Measurements from ENCODE around the gene CWC22.
"Not testable (repeated sequence)": the region's sequence is repeated elsewhere in the genome, so short reads cannot be mapped to it uniquely, and the experiment has no call there.

Gene CWC22

DNA sequence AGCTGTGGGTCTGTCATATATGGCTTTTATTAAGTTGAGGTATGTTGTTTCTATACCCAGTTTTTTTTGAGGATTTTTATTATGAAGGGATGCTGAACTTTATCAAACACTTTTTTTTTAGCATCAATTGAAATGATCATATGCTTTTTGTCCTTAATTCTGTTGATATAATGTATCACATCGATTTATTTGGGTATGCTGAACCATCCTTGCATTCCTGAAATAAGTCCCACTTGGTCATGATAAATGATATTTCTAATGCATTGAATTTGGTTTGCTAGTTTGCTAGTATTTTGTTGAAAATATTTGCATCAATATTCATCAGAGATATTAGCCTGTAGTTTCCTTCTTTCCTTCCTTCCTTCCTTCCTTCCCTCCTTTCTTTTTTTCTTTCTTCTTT, 22.5 kb upstream of the CWC22 start:
- Histone ChIP-seq H3K4me3 (ENCODE audit: low read length) (no peak overlapping the region), H3K36me3 (ENCODE audit: control insufficient read depth, low read depth, low read length) (no peaks in the 10 kb centered on the region), H3K27ac (ENCODE audit: low read length) (no peak overlapping the region), H3K27me3 (ENCODE audit: control insufficient read depth, insufficient read depth, low read length) (no peaks in the 10 kb centered on the region), H3K4me1 (ENCODE audit: control insufficient read depth, low read depth, low read length) (peaks cover 10% of the 10 kb centered on the region), H3K9me3 (ENCODE audit: control insufficient read depth, low read depth, low read length) (no peaks in the 10 kb centered on the region), H3K9ac (ENCODE audit: low read length) (no peak overlapping the region)

- Histone ChIP-seq H3K9ac (ENCODE audit: low read length) (no peak overlapping the region), H3K4me1 (ENCODE audit: control insufficient read depth, low read depth, low read length) (no peaks in the 10 kb centered on the region), H3K27me3 (ENCODE audit: control insufficient read depth, insufficient read depth, low read length) (no peaks in the 10 kb centered on the region), H3K4me3 (ENCODE audit: low read length) (no peak overlapping the region), H3K36me3 (ENCODE audit: control insufficient read depth, low read depth, low read length) (no peaks in the 10 kb centered on the region), H3K9me3 (ENCODE audit: control insufficient read depth, low read depth, low read length) (no peaks in the 10 kb centered on the region), H3K27ac (ENCODE audit: low read length) (no peak overlapping the region)
Observed at GRCh38 chr2:180021850-180022249, 14.8 kb upstream of the CWC22 start.

DNA sequence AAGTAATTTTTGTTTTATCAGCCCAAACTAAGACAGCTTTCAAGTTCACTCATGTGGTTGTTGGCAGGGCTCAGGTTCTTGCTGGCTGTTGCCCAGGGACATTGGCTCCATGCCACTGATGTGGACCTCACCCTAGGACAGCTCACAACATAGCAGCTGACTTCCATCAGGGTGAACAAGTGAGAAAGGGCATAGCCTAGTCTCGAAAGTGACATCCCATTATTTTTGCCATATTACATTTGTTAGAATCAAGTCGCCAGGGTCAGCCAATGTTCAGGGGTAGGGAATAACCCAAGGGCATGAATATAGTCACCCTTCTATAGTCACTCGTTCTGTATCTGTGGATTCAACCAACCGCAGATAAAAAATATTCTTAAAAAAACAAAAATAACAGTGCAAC, 10.7 kb upstream of the CWC22 start:
- Histone ChIP-seq H3K36me3 (ENCODE audit: control insufficient read depth, low read depth, low read length) (no peaks in the 10 kb centered on the region), H3K4me1 (ENCODE audit: control insufficient read depth, low read depth, low read length) (no peaks in the 10 kb centered on the region), H3K9ac (ENCODE audit: low read length) (no peak overlapping the region), H3K27ac (ENCODE audit: low read length) (no peak overlapping the region), H3K9me3 (ENCODE audit: control insufficient read depth, low read depth, low read length) (no peaks in the 10 kb centered on the region), H3K4me3 (ENCODE audit: low read length) (no peak overlapping the region), H3K27me3 (ENCODE audit: control insufficient read depth, insufficient read depth, low read length) (no peaks in the 10 kb centered on the region)

GRCh38 chr2:180016937-180017336, 9.8 kb upstream of the CWC22 start:
- Histone ChIP-seq H3K27ac (ENCODE audit: low read length) (no peak overlapping the region), H3K9ac (ENCODE audit: low read length) (no peak overlapping the region), H3K4me3 (ENCODE audit: low read length) (no peak overlapping the region)

DNA sequence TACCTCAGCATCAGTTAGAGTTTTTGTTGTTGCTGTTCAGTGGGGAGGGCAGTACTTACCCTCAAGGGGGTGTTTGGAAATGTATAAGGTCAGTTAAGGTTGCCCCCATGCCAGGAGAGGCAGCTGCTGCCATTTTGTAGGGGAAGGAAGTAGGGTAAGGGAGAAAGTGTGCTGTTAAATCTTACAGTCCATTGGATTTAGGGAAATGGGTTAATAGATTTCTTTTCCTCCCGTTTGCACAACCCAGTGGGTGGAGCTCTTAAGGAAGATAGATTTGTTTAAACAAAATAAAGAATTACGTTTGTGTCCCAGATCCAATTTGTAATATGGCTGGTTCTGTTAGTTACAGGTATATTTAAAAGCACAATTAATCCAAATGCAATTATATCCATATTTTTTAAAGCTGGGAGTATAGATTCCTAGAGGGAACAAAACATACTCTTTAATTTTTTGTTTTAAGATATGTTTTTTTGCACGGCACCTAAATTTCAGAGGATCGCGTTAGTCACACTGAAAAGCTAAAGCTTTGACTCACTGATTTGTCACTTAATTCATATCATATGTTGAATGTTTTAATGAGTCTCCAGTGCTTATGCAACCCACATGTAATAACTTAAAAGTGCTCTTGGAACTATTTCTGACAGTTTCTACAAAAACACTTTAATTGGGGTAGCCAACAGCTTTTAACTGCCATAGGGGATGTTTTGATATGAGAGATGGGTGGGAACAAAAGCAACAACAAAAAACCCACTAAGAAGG, 9.0 kb upstream of the CWC22 start:
- Histone ChIP-seq H3K27ac (ENCODE audit: low read length) (no peak overlapping the region), H3K36me3 (ENCODE audit: control insufficient read depth, low read depth, low read length) (no peaks in the 10 kb centered on the region), H3K4me1 (ENCODE audit: control insufficient read depth, low read depth, low read length) (no peaks in the 10 kb centered on the region), H3K9ac (ENCODE audit: low read length) (no peak overlapping the region), H3K4me3 (ENCODE audit: low read length) (no peak overlapping the region), H3K27me3 (ENCODE audit: control insufficient read depth, insufficient read depth, low read length) (no peaks in the 10 kb centered on the region), H3K9me3 (ENCODE audit: control insufficient read depth, low read depth, low read length) (no peaks in the 10 kb centered on the region)

More at GRCh38 chr2:180016937-180017336, 9.8 kb upstream of the CWC22 start:
- Histone ChIP-seq H3K9me3 (ENCODE audit: control insufficient read depth, low read depth, low read length) (no peaks in the 10 kb centered on the region), H3K36me3 (ENCODE audit: control insufficient read depth, low read depth, low read length) (no peaks in the 10 kb centered on the region), H3K4me1 (ENCODE audit: control insufficient read depth, low read depth, low read length) (no peaks in the 10 kb centered on the region), H3K27me3 (ENCODE audit: control insufficient read depth, insufficient read depth, low read length) (no peaks in the 10 kb centered on the region)

- H3K36me3 ChIP-seq (ENCODE audit: control insufficient read depth, low read depth, low read length), result no peaks in the 10 kb centered on the region
- no peaks in the 10 kb centered on the region for H3K4me1 ChIP-seq (ENCODE audit: control insufficient read depth, low read depth, low read length)
- H3K9ac ChIP-seq (ENCODE audit: low read length), result no peak overlapping the region
- no peaks in the 10 kb centered on the region for H3K9me3 ChIP-seq (ENCODE audit: control insufficient read depth, low read depth, low read length)
- no peak overlapping the region for H3K27ac ChIP-seq (ENCODE audit: low read length)
- no peaks in the 10 kb centered on the region for H3K27me3 ChIP-seq (ENCODE audit: control insufficient read depth, insufficient read depth, low read length)
- no peak overlapping the region for H3K4me3 ChIP-seq (ENCODE audit: low read length)
Observed at GRCh38 chr2:180012523-180012922, 5.4 kb upstream of the CWC22 start.

DNA sequence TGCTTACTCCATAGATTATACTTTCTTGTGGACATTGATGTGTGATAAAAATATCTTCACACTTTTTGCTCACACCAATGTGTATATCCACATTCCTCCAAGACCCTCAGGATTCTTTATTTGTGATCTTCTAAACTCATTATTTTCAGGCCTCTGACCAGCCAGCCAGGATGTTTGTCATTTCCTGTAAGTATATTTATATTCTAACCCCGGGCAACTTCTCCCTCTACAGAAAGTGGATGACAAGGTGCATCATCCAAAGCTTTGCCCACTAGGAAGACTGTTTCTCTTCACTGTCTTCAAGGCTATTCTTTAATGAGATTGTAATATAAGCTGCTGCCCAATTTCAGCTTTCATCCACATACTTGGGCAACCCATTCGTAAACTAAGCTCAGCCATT, 3.6 kb upstream of the CWC22 start:
- H3K27ac ChIP-seq (ENCODE audit: low read length), result no peak overlapping the region

DNA sequence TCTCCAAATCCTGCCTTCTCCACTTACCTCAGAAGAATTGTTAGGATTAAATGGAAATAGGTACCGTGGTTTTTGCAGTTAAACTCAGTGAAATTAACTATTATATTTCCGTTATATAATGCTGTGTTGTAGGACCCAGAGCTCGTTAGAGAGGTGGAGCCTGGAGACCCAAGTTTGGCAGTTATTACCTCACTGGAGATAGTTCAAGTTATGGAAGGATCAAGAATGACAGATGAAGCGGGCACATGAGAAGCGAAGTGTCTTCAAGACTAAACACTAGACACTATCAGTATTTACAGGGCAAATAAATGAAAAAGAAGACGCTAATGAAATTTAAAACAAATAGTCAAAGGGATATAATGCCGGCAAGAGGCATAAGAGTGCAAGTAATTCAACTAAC, 866 bp downstream of the CWC22 start:
- H3K4me1 ChIP-seq (ENCODE audit: control insufficient read depth, low read depth, low read length), result peaks cover 3% of the 10 kb centered on the region
- peak overlapping the region; percentile 99 for H3K27ac ChIP-seq (ENCODE audit: low read length)

More for the DNA sequence above, 3.6 kb upstream of the CWC22 start:
- Histone ChIP-seq H3K9ac (ENCODE audit: low read length) (no peak overlapping the region), H3K36me3 (ENCODE audit: control insufficient read depth, low read depth, low read length) (no peaks in the 10 kb centered on the region), H3K4me3 (ENCODE audit: low read length) (no peak overlapping the region), H3K27me3 (ENCODE audit: control insufficient read depth, insufficient read depth, low read length) (no peaks in the 10 kb centered on the region), H3K9me3 (ENCODE audit: control insufficient read depth, low read depth, low read length) (no peaks in the 10 kb centered on the region), H3K4me1 (ENCODE audit: control insufficient read depth, low read depth, low read length) (peaks cover 3% of the 10 kb centered on the region)

GRCh38 chr2:180005465-180005864, 1.6 kb downstream of the CWC22 start:
- not testable (repeated sequence) for H3K4me1 ChIP-seq (ENCODE audit: control insufficient read depth, low read depth, low read length); H3K9me3 ChIP-seq (ENCODE audit: control insufficient read depth, low read depth, low read length); H3K27me3 ChIP-seq (ENCODE audit: control insufficient read depth, insufficient read depth, low read length); H3K27ac ChIP-seq (ENCODE audit: low read length); H3K36me3 ChIP-seq (ENCODE audit: control insufficient read depth, low read depth, low read length); H3K9ac ChIP-seq (ENCODE audit: low read length)
- H3K4me3 ChIP-seq (ENCODE audit: low read length), result peak overlapping the region; percentile 99

More for the DNA sequence above, 866 bp downstream of the CWC22 start:
- Histone ChIP-seq H3K27me3 (ENCODE audit: control insufficient read depth, insufficient read depth, low read length) (no peaks in the 10 kb centered on the region), H3K36me3 (ENCODE audit: control insufficient read depth, low read depth, low read length) (no peaks in the 10 kb centered on the region), H3K9me3 (ENCODE audit: control insufficient read depth, low read depth, low read length) (no peaks in the 10 kb centered on the region), H3K9ac (ENCODE audit: low read length) (peak overlapping the region; percentile 87), H3K4me3 (ENCODE audit: low read length) (peak overlapping the region; percentile 99)

- Histone ChIP-seq H3K4me3 (ENCODE audit: low read length) (no peak overlapping the region), H3K36me3 (ENCODE audit: control insufficient read depth, low read depth, low read length) (no peaks in the 10 kb centered on the region), H3K27ac (ENCODE audit: low read length) (no peak overlapping the region), H3K9ac (ENCODE audit: low read length) (no peak overlapping the region), H3K9me3 (ENCODE audit: control insufficient read depth, low read depth, low read length) (no peaks in the 10 kb centered on the region), H3K4me1 (ENCODE audit: control insufficient read depth, low read depth, low read length) (peaks cover 3% of the 10 kb centered on the region), H3K27me3 (ENCODE audit: control insufficient read depth, insufficient read depth, low read length) (no peaks in the 10 kb centered on the region)
Observed at GRCh38 chr2:180004731-180005130, 2.4 kb downstream of the CWC22 start.

DNA sequence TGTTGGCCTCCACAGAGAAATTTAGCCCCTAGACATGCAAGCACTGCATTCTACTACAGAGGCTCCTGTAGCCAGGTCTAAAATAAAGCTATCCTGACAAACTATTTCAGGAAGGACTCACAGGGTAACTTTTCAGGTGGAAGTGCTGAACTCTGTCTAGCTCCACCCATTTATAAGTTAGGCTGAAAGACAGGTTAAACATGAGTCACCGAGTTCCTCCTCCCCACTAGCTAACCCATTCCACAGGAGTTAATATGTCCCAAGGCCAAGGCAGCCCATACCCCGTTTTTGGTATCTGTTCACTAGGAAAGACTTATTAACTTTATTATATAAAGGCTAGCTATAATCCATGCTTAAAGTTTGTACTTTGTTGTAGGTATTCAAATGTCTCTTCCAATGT, 3.5 kb downstream of the CWC22 start:
- Histone ChIP-seq H3K36me3 (ENCODE audit: control insufficient read depth, low read depth, low read length) (no peaks in the 10 kb centered on the region), H3K4me1 (ENCODE audit: control insufficient read depth, low read depth, low read length) (peaks cover 3% of the 10 kb centered on the region), H3K27ac (ENCODE audit: low read length) (no peak overlapping the region), H3K27me3 (ENCODE audit: control insufficient read depth, insufficient read depth, low read length) (no peaks in the 10 kb centered on the region), H3K4me3 (ENCODE audit: low read length) (no peak overlapping the region), H3K9me3 (ENCODE audit: control insufficient read depth, low read depth, low read length) (no peaks in the 10 kb centered on the region), H3K9ac (ENCODE audit: low read length) (no peak overlapping the region)

DNA sequence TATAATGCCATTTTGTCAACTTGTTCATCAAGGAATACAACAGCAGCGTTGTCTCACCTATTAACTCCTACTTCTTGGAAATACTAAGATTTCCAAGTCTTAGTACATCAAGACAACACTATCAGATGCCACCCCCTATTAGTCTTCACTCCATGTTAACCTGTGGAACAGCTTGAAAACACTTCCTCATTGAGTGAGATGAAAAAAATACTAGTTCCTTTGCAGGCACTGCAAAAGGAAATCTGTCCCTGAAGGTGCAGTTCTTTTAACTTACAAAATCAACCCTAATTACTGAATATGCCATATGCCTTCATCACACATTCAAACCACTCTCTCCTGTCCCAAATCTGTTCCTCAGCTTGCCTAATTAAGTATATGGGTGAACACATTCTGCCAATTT, 4.0 kb downstream of the CWC22 start:
- Histone ChIP-seq H3K27ac (ENCODE audit: low read length) (no peak overlapping the region), H3K27me3 (ENCODE audit: control insufficient read depth, insufficient read depth, low read length) (no peaks in the 10 kb centered on the region), H3K4me1 (ENCODE audit: control insufficient read depth, low read depth, low read length) (peaks cover 3% of the 10 kb centered on the region), H3K36me3 (ENCODE audit: control insufficient read depth, low read depth, low read length) (no peaks in the 10 kb centered on the region), H3K4me3 (ENCODE audit: low read length) (no peak overlapping the region), H3K9ac (ENCODE audit: low read length) (no peak overlapping the region), H3K9me3 (ENCODE audit: control insufficient read depth, low read depth, low read length) (no peaks in the 10 kb centered on the region)

Data from iPS-18a (cell line).